Adipocyte (in vitro differentiated cells): Measurements from ENCODE around the gene CATSPERZ.

ENCODE experiments used
- DNase-seq: peaks from one replicate; pipeline ENCODE4 v3.0.0-alpha.2; 2015; ENCODE audit warnings: low read depth
- H3K27me3 ChIP-seq: replicated peaks from 2 replicates; pipeline ENCODE4 v1.7.0; 2013; ENCODE audit warnings: mild to moderate bottlenecking, low read length, moderate library complexity; ENCODE audit not compliant: control insufficient read depth, insufficient read depth
- H3K36me3 ChIP-seq: 2 replicates; pipeline ENCODE4 v1.7.0; 2013; ENCODE audit warnings: low read length, mild to moderate bottlenecking, moderate library complexity; ENCODE audit not compliant: control insufficient read depth, insufficient read depth, severe bottlenecking
- H3K4me1 ChIP-seq: 2 replicates; pipeline ENCODE4 v1.7.0; 2013; ENCODE audit warnings: mild to moderate bottlenecking, low read length, moderate library complexity; ENCODE audit not compliant: control insufficient read depth, insufficient read depth
- H3K4me3 ChIP-seq: 2 replicates; pipeline ENCODE4 v1.7.0; 2013; ENCODE audit warnings: mild to moderate bottlenecking, low read length, moderate library complexity
- H3K9ac ChIP-seq: 2 replicates; pipeline ENCODE4 v1.7.0; 2013; ENCODE audit warnings: mild to moderate bottlenecking, low read length, moderate library complexity
- H3K9me3 ChIP-seq: 2 replicates; pipeline ENCODE4 v1.7.0; 2013; ENCODE audit warnings: mild to moderate bottlenecking, low read length, moderate library complexity; ENCODE audit not compliant: control insufficient read depth

CATSPERZ gene

DNA sequence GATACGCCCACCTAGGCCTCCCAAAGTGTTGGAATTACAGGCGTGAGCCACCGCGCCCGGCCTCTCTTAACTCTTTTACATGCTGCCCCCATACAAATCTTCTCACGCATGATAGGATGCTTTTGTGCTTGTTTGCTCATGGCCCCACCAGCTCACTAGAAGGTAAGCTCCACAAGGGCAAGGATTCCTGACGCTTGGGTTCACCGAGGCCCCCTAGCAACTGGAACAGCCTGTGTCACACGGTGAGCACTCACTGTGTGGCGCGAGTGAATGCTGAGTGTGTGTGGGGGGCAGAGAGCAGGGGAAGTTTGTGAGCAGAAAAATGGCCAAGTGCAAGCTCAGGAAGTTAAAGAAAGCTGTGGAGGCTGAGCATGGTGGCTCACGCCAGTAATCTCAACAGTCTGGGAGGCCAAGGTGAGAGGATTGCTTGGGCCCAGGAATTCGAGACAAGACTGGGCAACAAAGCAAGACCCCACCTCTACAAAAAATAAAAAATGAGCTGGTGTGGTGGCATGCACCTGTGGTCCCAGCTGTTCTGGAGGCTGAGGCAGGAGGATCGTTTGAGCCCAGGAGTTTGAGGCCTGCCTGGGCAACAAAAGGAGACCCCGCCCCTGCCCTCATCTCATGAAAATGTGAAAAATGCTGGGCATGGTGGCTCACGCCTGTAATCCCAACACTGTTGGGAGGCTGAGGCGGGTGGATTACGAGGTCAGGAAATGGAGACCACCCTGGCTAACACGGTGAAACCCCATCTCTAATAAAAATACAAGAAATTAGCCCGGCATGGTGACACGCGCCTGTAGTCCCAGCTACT is 18.0 kb upstream of the CATSPERZ start:
- H3K4me1 ChIP-seq, result peaks cover 16% of the 10 kb centered on the region
- H3K27me3 ChIP-seq, result no peaks in the 10 kb centered on the region
- no peak for DNase-seq
- no peak overlapping the region for H3K4me3 ChIP-seq
- H3K9ac ChIP-seq, result no peak overlapping the region
- H3K9me3 ChIP-seq, result no peaks in the 10 kb centered on the region
- peaks cover 10% of the 10 kb centered on the region for H3K36me3 ChIP-seq

- Histone ChIP-seq H3K4me1 (peaks cover 16% of the 10 kb centered on the region), H3K9me3 (no peaks in the 10 kb centered on the region), H3K27me3 (no peaks in the 10 kb centered on the region), H3K4me3 (no peak overlapping the region), H3K9ac (peak overlapping the region; percentile 96), H3K36me3 (peaks cover 10% of the 10 kb centered on the region)
- no peak for DNase-seq
Measured at GRCh38 chr11:64283092-64283491, 17.1 kb upstream of the CATSPERZ start.

- peak within 1 kb of the TSS; percentile 91 for H3K4me3 ChIP-seq
Measured at GRCh38 chr11:64284048-64284961, 15.9 kb upstream of the CATSPERZ start, which contains the start of gene BAD. BAD (minus strand) TSS chr11:64284665; CDS start chr11:64284368, 297 bp downstream.

DNA sequence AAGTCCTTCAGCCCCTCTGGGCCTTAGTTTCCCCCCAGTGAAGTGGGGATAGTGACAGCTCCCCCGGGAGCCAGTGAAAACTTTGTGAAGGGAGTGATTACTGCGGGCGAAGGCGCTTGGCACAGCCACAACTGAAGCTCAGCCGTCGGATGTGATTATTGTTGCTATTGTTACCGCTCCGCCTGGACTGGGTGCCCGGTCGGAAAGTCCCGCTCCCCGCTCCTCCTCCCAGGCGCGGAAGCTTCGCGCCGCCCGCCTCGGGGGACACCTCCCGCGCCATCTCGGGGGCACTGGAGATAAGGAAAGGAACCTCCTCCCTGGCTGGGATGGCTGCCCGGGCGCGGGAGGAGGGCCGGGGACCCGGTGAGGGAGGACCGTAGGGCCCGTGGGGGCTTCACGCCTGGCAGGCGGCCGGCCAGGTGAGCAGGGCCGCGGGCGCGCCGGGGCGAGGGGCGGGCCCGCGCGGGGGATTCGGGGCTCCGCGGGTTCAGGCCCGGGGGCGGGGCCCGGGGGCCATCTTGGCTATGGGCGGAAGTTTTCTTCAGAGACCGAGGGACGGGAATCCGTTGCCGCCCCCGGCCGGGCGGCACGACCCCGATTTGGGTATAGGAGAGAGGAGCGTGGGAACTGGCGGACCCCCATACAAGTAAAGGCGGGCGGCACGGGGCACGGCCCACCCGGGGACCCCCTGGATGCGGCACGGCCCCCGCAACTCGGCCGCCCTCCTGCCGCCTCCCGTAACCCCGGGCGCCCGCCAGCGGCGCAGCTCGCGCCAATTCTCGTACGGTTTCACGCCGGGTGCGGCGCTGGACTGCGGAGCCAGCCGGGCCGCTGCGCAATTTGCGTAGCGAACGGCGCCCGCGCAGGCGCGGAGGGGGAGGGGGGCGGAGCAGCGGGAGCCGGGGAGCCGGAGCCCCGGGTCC is 14.9 kb upstream of the CATSPERZ start, which contains the start of gene GPR137:
Gene GPR137 (plus strand): TSS at position 887 of the 923 bp plus-strand sequence. CDS start 677 bp downstream, outside the sequence.
- Histone ChIP-seq H3K4me1 (peaks cover 16% of the 10 kb centered on the region), H3K27me3 (no peaks in the 10 kb centered on the region), H3K9me3 (no peaks in the 10 kb centered on the region), H3K4me3 (peak within 1 kb of the TSS; percentile 91), H3K36me3 (peaks cover 4% of the 10 kb centered on the region), H3K9ac (peak within 1 kb of the TSS; percentile 96)
- peak; percentile 89 for DNase-seq

More at GRCh38 chr11:64284048-64284961, 15.9 kb upstream of the CATSPERZ start, which contains the start of gene BAD:
- peak within 1 kb of the TSS; percentile 96 for H3K9ac ChIP-seq
- peaks cover 16% of the 10 kb centered on the region for H3K4me1 ChIP-seq
- H3K27me3 ChIP-seq, result no peaks in the 10 kb centered on the region
- DNase-seq, result peak; percentile 98
- H3K36me3 ChIP-seq, result peaks cover 4% of the 10 kb centered on the region
- no peaks in the 10 kb centered on the region for H3K9me3 ChIP-seq

- no peak for DNase-seq
- Histone ChIP-seq H3K9ac (peak overlapping the region; percentile 96), H3K4me3 (peak overlapping the region; percentile 91), H3K27me3 (no peaks in the 10 kb centered on the region), H3K36me3 (peaks cover 4% of the 10 kb centered on the region), H3K9me3 (no peaks in the 10 kb centered on the region), H3K4me1 (peaks cover 16% of the 10 kb centered on the region)
Measured at GRCh38 chr11:64285885-64286800, 14.0 kb upstream of the CATSPERZ start.

- peaks cover 4% of the 10 kb centered on the region for H3K36me3 ChIP-seq
- no peak overlapping the region for H3K4me3 ChIP-seq
- H3K9me3 ChIP-seq, result no peaks in the 10 kb centered on the region
- no peaks in the 10 kb centered on the region for H3K27me3 ChIP-seq
- DNase-seq, result no peak
- peaks cover 16% of the 10 kb centered on the region for H3K4me1 ChIP-seq
- no peak overlapping the region for H3K9ac ChIP-seq
Measured at GRCh38 chr11:64286801-64287159, 13.4 kb upstream of the CATSPERZ start.

- Histone ChIP-seq H3K27me3 (peaks cover 5% of the 10 kb centered on the region), H3K36me3 (no peaks in the 10 kb centered on the region), H3K4me3 (no peak overlapping the region), H3K9me3 (no peaks in the 10 kb centered on the region), H3K4me1 (peaks cover 16% of the 10 kb centered on the region), H3K9ac (no peak overlapping the region)
- DNase-seq, result no peak
Measured at GRCh38 chr11:64287676-64288352, 12.3 kb upstream of the CATSPERZ start.

GRCh38 chr11:64288353-64288750 is 11.8 kb upstream of the CATSPERZ start:
- Histone ChIP-seq H3K4me1 (peaks cover 16% of the 10 kb centered on the region), H3K9ac (no peak overlapping the region), H3K36me3 (no peaks in the 10 kb centered on the region), H3K4me3 (no peak overlapping the region), H3K9me3 (no peaks in the 10 kb centered on the region), H3K27me3 (peaks cover 10% of the 10 kb centered on the region)
- DNase-seq, result no peak

GRCh38 chr11:64289002-64289564 is 11.1 kb upstream of the CATSPERZ start:
- DNase-seq, result no peak
- H3K27me3 ChIP-seq, result peaks cover 14% of the 10 kb centered on the region
- no peak overlapping the region for H3K4me3 ChIP-seq

More at GRCh38 chr11:64289002-64289564, 11.1 kb upstream of the CATSPERZ start:
- peaks cover 11% of the 10 kb centered on the region for H3K4me1 ChIP-seq
- H3K36me3 ChIP-seq, result no peaks in the 10 kb centered on the region
- H3K9me3 ChIP-seq, result no peaks in the 10 kb centered on the region
- H3K9ac ChIP-seq, result no peak overlapping the region
